Subcutaneous adipose tissue (tissue), 4 donors: ENCODE results near the gene PEX5L. TPM values are rescaled to one million over a fixed set of nuclear protein-coding genes. Genes with fewer than 3 reads are reported as not detected.

Experiments used
- CTCF ChIP-seq: fragments of 450-650 bp; IDR thresholded peaks from one replicate; pipeline ENCODE4 v1.5.1; 2016; ENCODE audit warnings: low read depth, mild to moderate bottlenecking, control low read depth, antibody characterized with exemption, moderate library complexity
- total RNA-seq, 4 donors: library from RNA; depleted of rRNA; stranded (reverse); fragments of >200 nt; gene quantifications; one replicate each; pipeline ENCODE4 v1.1.0, GENCODE V29; 2016

The PEX5L gene
- total RNA-seq = under 1 TPM in 2 of 4 donors, not detected in 2; under 0.01 to 0.34 TPM

DNA sequence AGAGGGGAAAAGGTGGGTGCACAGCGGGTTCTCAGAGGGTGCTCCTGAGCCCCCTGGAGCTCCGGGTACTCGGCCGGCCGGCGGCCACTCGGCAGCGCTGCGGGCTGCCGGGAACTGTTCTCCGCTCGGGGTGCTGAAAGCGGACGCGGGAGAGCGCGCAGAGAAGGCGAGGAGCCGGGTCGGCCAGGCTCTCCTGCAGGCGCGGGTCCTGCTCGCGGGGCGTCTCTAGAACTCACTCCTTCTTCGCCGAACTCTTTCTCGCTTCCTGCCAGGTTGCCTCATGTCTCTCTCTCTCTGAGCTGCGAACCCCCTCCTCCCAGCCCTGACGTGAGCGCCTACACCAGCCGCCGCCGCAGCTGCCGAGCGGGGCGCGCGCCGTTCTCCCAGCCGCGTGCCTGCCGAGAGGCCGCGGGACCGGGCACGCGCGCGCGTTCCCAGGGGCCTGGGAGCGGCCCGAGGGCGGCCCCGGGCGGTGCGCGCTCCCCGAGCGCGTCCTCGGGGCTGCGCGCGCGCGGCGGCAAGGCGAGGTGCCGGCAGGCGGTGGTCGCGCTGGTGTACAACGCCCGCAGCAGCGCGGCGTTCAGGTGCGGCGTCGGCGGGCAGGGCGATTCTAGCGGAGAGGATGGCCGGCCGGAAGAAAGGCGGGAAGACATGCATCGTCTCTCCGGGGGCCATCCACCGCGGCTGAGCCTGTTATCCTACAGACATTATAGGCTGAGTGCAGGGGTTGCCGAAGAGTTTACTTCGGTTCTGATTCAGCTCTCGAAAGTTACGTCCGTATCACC is at the start of gene PEX5L:
Gene PEX5L (minus strand): TSS at position 267 of the 785 bp plus-strand sequence. CDS start 338 bp downstream, outside the sequence.
- no peak for TF ChIP-seq CTCF

- TF ChIP-seq CTCF = no peak
These were observed 48.5 kb upstream of the PEX5L start for GRCh38 chr3:180085122-180085710.

DNA sequence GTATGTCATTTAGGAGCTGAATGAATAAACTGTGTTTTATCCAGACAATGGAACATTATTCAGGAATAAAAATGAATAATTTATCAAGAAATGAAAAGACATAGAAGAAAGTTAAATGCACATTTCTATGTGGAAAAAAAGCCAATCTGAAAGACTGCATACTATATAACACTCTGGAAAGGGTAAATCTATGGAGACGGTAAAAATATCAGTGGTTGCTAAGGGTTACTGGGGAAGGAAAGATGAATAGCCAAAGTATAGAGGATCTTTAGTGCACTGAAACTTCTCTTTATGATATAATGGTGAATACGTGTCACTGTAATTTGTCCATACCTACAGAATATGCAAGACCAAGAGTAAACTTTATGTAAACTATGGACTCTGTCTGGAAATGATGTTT is 46.0 kb upstream of the PEX5L start:
- no peak for TF ChIP-seq CTCF

DNA sequence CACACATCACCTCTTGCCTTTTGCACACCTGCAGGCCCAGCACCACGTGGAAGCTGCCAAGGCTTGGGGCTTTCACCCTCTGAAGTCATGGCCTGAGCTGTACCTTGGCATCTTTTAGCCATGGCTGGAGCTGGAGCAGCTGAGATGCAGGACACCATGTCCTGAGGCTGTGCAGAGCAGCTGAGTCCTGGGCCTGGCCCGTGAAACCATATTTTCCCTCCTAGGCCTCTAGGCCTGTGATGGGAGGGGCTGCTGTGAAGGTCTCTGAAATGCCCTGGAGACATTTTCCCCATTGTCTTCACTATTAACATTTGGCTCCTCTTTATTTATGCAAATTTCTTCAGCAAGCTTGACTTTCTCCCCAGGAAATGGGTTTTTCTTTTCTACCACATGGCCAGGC is 41.9 kb upstream of the PEX5L start:
- TF ChIP-seq CTCF = no peak

- TF ChIP-seq CTCF = no peak
These were observed 36.8 kb upstream of the PEX5L start for GRCh38 chr3:180073561-180073960.

GRCh38 chr3:180072786-180073185 is 36.0 kb upstream of the PEX5L start:
- TF ChIP-seq CTCF = no peak

- TF ChIP-seq CTCF = no peak
These were observed 34.2 kb upstream of the PEX5L start for GRCh38 chr3:180070925-180071324.
